ENCODE measurements around the gene PDLIM7. TPM values are rescaled to one million over a fixed set of nuclear protein-coding genes. Genes with fewer than 3 reads are reported as not detected.

PDLIM7 gene
- total RNA-seq, 2 donors from 2014 or later = 6.8 to 16.2 TPM

- peaks cover 22% of the 10 kb centered on the region for H3K4me1 Mint-ChIP-seq
- H3K27ac Mint-ChIP-seq = no peak overlapping the region
- DNase-seq (no peak), ATAC-seq (no peak)
- peak overlapping the region; percentile 87 for H3K4me3 Mint-ChIP-seq
- no peaks in the 10 kb centered on the region for H3K27me3 Mint-ChIP-seq
- H3K36me3 Mint-ChIP-seq (ENCODE audit: low read depth) = peaks cover 4% of the 10 kb centered on the region
- no peaks in the 10 kb centered on the region for H3K9me3 ChIP-seq (ENCODE audit: control insufficient read depth, low read length, poor library complexity, severe bottlenecking)
Measured at GRCh38 chr5:177496070-177496726, 1.2 kb downstream of the PDLIM7 start.

GRCh38 chr5:177495243-177496060 is 2.0 kb downstream of the PDLIM7 start:
- H3K9me3 ChIP-seq (ENCODE audit: control insufficient read depth, low read length, poor library complexity, severe bottlenecking) = no peaks in the 10 kb centered on the region

GRCh38 chr5:177494346-177495195 is 2.8 kb downstream of the PDLIM7 start:
- H3K9me3 ChIP-seq (ENCODE audit: control insufficient read depth, low read length, poor library complexity, severe bottlenecking) = no peaks in the 10 kb centered on the region
- H3K4me1 Mint-ChIP-seq = peaks cover 17% of the 10 kb centered on the region
- ATAC-seq (no peak), DNase-seq (no peak)
- no peaks in the 10 kb centered on the region for H3K27me3 Mint-ChIP-seq
- H3K36me3 Mint-ChIP-seq (ENCODE audit: low read depth) = peaks cover 4% of the 10 kb centered on the region
- H3K4me3 Mint-ChIP-seq = no peak overlapping the region
- no peak overlapping the region for H3K27ac Mint-ChIP-seq

More at GRCh38 chr5:177495243-177496060, 2.0 kb downstream of the PDLIM7 start:
- Mint-ChIP-seq H3K36me3 (ENCODE audit: low read depth) (peaks cover 4% of the 10 kb centered on the region), H3K4me3 (no peak overlapping the region), H3K27me3 (no peaks in the 10 kb centered on the region), H3K27ac (no peak overlapping the region), H3K4me1 (peaks cover 17% of the 10 kb centered on the region)
- ATAC-seq (no peak), DNase-seq (no peak)

GRCh38 chr5:177493795-177494345 is 3.5 kb downstream of the PDLIM7 start:
- no peak overlapping the region for H3K27ac Mint-ChIP-seq
- H3K4me1 Mint-ChIP-seq = peaks cover 17% of the 10 kb centered on the region
- no peak overlapping the region for H3K4me3 Mint-ChIP-seq
- ATAC-seq = no peak
- H3K36me3 Mint-ChIP-seq (ENCODE audit: low read depth) = peaks cover 4% of the 10 kb centered on the region
- no peak for DNase-seq
- H3K9me3 ChIP-seq (ENCODE audit: control insufficient read depth, low read length, poor library complexity, severe bottlenecking) = no peaks in the 10 kb centered on the region
- H3K27me3 Mint-ChIP-seq = no peaks in the 10 kb centered on the region

- Mint-ChIP-seq H3K36me3 (ENCODE audit: low read depth) (peaks cover 2% of the 10 kb centered on the region), H3K4me3 (peak overlapping the region; percentile 56), H3K27me3 (no peaks in the 10 kb centered on the region), H3K4me1 (peaks cover 10% of the 10 kb centered on the region), H3K27ac (no peak overlapping the region)
- ATAC-seq (no peak), DNase-seq (no peak)
- no peaks in the 10 kb centered on the region for H3K9me3 ChIP-seq (ENCODE audit: control insufficient read depth, low read length, poor library complexity, severe bottlenecking)
Measured at GRCh38 chr5:177492841-177493240, 4.6 kb downstream of the PDLIM7 start.

GRCh38 chr5:177491983-177492746 is 5.2 kb downstream of the PDLIM7 start:
- H3K4me1 Mint-ChIP-seq = peaks cover 8% of the 10 kb centered on the region
- H3K36me3 Mint-ChIP-seq (ENCODE audit: low read depth) = peaks cover 2% of the 10 kb centered on the region
- H3K4me3 Mint-ChIP-seq = peak overlapping the region; percentile 56
- no peak for DNase-seq
- no peaks in the 10 kb centered on the region for H3K9me3 ChIP-seq (ENCODE audit: control insufficient read depth, low read length, poor library complexity, severe bottlenecking)
- no peak overlapping the region for H3K27ac Mint-ChIP-seq
- H3K27me3 Mint-ChIP-seq = no peaks in the 10 kb centered on the region
- no peak for ATAC-seq

- Mint-ChIP-seq H3K4me3 (no peak overlapping the region), H3K27ac (no peak overlapping the region), H3K36me3 (ENCODE audit: low read depth) (peaks cover 2% of the 10 kb centered on the region), H3K27me3 (no peaks in the 10 kb centered on the region), H3K4me1 (peaks cover 8% of the 10 kb centered on the region)
- H3K9me3 ChIP-seq (ENCODE audit: control insufficient read depth, low read length, poor library complexity, severe bottlenecking) = no peaks in the 10 kb centered on the region
- peak in 1 of 3 donors; percentile 25 for DNase-seq
- ATAC-seq = peak; percentile 46
Measured at GRCh38 chr5:177491429-177491945, 5.9 kb downstream of the PDLIM7 start.

GRCh38 chr5:177490992-177491391 is 6.4 kb downstream of the PDLIM7 start:
- DNase-seq (no peak), ATAC-seq (no peak)
- no peak overlapping the region for H3K4me3 Mint-ChIP-seq
- peaks cover 6% of the 10 kb centered on the region for H3K4me1 Mint-ChIP-seq
- peaks cover 2% of the 10 kb centered on the region for H3K36me3 Mint-ChIP-seq (ENCODE audit: low read depth)
- no peaks in the 10 kb centered on the region for H3K27me3 Mint-ChIP-seq
- no peak overlapping the region for H3K27ac Mint-ChIP-seq
- no peaks in the 10 kb centered on the region for H3K9me3 ChIP-seq (ENCODE audit: control insufficient read depth, low read length, poor library complexity, severe bottlenecking)

- no peak overlapping the region for H3K27ac Mint-ChIP-seq
- ATAC-seq = no peak
- peaks cover 6% of the 10 kb centered on the region for H3K4me1 Mint-ChIP-seq
Measured at GRCh38 chr5:177490311-177490991, 7.0 kb downstream of the PDLIM7 start.

GRCh38 chr5:177489119-177489716 is 8.2 kb downstream of the PDLIM7 start:
- Mint-ChIP-seq H3K4me1 (peaks cover 10% of the 10 kb centered on the region), H3K27me3 (no peaks in the 10 kb centered on the region), H3K36me3 (ENCODE audit: low read depth) (peaks cover 2% of the 10 kb centered on the region)

More at GRCh38 chr5:177490311-177490991, 7.0 kb downstream of the PDLIM7 start:
- H3K36me3 Mint-ChIP-seq (ENCODE audit: low read depth) = peaks cover 2% of the 10 kb centered on the region
- no peak for DNase-seq
- H3K9me3 ChIP-seq (ENCODE audit: control insufficient read depth, low read length, poor library complexity, severe bottlenecking) = no peaks in the 10 kb centered on the region
- no peak overlapping the region for H3K4me3 Mint-ChIP-seq
- H3K27me3 Mint-ChIP-seq = no peaks in the 10 kb centered on the region

GRCh38 chr5:177487975-177488374 is 9.4 kb downstream of the PDLIM7 start:
- no peaks in the 10 kb centered on the region for H3K27me3 Mint-ChIP-seq
- H3K27ac Mint-ChIP-seq = no peak overlapping the region
- H3K4me1 Mint-ChIP-seq = peaks cover 9% of the 10 kb centered on the region
- H3K4me3 Mint-ChIP-seq = no peak overlapping the region
- H3K36me3 Mint-ChIP-seq (ENCODE audit: low read depth) = peaks cover 2% of the 10 kb centered on the region
- DNase-seq (no peak), ATAC-seq (no peak)
- H3K9me3 ChIP-seq (ENCODE audit: control insufficient read depth, low read length, poor library complexity, severe bottlenecking) = no peaks in the 10 kb centered on the region

More at GRCh38 chr5:177489119-177489716, 8.2 kb downstream of the PDLIM7 start:
- no peak for DNase-seq
- H3K4me3 Mint-ChIP-seq = no peak overlapping the region
- no peaks in the 10 kb centered on the region for H3K9me3 ChIP-seq (ENCODE audit: control insufficient read depth, low read length, poor library complexity, severe bottlenecking)
- ATAC-seq = no peak
- H3K27ac Mint-ChIP-seq = no peak overlapping the region

Measured in T-helper 17 cell (primary cell).